Measurements from ENCODE around the gene FAM117B.
"Not testable (repeated sequence)": the region's sequence is repeated elsewhere in the genome, so short reads cannot be mapped to it uniquely, and the experiment has no call there.

Gene FAM117B

GRCh38 chr2:202782940-202783558, 148.3 kb downstream of the FAM117B start:
- Histone ChIP-seq H3K36me3 (peaks cover 5% of the 10 kb centered on the region), H3K9me3 (ENCODE audit: severe bottlenecking) (no peaks in the 10 kb centered on the region)

DNA sequence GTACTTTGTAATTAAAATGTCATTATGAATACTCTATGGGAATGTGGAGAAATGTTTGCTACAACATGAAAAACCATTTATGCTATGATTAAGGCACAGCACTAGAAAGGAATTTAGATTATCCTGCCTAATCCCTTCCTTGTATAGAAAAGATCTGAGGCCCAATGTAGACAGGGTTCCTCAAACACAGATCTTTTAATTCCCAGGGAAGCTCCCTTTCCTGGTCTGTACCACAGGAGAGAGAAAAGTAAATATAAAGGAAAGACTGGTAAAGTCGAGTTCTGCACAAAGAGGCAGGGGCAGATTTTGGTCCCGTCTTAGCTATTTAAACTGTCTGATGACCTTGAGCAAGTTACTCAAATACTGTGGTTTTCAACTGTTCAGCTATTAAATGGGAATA, 152.1 kb downstream of the FAM117B start:
- TF ChIP-seq, protein P1, sequence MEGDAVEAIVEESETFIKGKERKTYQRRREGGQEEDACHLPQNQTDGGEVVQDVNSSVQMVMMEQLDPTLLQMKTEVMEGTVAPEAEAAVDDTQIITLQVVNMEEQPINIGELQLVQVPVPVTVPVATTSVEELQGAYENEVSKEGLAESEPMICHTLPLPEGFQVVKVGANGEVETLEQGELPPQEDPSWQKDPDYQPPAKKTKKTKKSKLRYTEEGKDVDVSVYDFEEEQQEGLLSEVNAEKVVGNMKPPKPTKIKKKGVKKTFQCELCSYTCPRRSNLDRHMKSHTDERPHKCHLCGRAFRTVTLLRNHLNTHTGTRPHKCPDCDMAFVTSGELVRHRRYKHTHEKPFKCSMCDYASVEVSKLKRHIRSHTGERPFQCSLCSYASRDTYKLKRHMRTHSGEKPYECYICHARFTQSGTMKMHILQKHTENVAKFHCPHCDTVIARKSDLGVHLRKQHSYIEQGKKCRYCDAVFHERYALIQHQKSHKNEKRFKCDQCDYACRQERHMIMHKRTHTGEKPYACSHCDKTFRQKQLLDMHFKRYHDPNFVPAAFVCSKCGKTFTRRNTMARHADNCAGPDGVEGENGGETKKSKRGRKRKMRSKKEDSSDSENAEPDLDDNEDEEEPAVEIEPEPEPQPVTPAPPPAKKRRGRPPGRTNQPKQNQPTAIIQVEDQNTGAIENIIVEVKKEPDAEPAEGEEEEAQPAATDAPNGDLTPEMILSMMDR (IDR thresholded peaks at IDR 0.05; ENCODE audit: low read depth, low read length) = no peak
- Histone ChIP-seq H3K4me3 (ENCODE audit: low read depth, low read length) (no peak overlapping the region), H3K9me3 (ENCODE audit: severe bottlenecking) (no peaks in the 10 kb centered on the region), H3K27me3 (ENCODE audit: insufficient read depth, low read depth, severe bottlenecking) (no peaks in the 10 kb centered on the region), H3K27ac (no peak overlapping the region), H3K36me3 (peaks cover 2% of the 10 kb centered on the region)
- no peak for DNase-seq

More at GRCh38 chr2:202782940-202783558, 148.3 kb downstream of the FAM117B start:
- Histone ChIP-seq H3K27ac (no peak overlapping the region), H3K27me3 (ENCODE audit: insufficient read depth, low read depth, severe bottlenecking) (no peaks in the 10 kb centered on the region), H3K4me3 (ENCODE audit: low read depth, low read length) (no peak overlapping the region)
- DNase-seq = no peak
- TF ChIP-seq, protein P1 (IDR thresholded peaks at IDR 0.05; ENCODE audit: low read depth, low read length) = no peak

GRCh38 chr2:202790676-202791075, 155.9 kb downstream of the FAM117B start:
- H3K27me3 ChIP-seq (ENCODE audit: insufficient read depth, low read depth, severe bottlenecking) = no peaks in the 10 kb centered on the region
- peaks cover 2% of the 10 kb centered on the region; the same call in 1 of the 2 replicates for H3K36me3 ChIP-seq
- H3K9me3 ChIP-seq (ENCODE audit: severe bottlenecking) = no peaks in the 10 kb centered on the region
- TF ChIP-seq, protein P1 (IDR thresholded peaks at IDR 0.05; ENCODE audit: low read depth, low read length) = no peak
- no peak overlapping the region for H3K4me3 ChIP-seq (ENCODE audit: low read depth, low read length)
- DNase-seq = no peak
- no peak overlapping the region for H3K27ac ChIP-seq

GRCh38 chr2:202797944-202798343, 163.2 kb downstream of the FAM117B start:
- H3K36me3 ChIP-seq = no peaks in the 10 kb centered on the region
- H3K27me3 ChIP-seq (ENCODE audit: insufficient read depth, low read depth, severe bottlenecking) = no peaks in the 10 kb centered on the region
- TF ChIP-seq, protein P1 (IDR thresholded peaks at IDR 0.05; ENCODE audit: low read depth, low read length) = no peak
- DNase-seq = no peak
- H3K27ac ChIP-seq = no peak overlapping the region
- H3K9me3 ChIP-seq (ENCODE audit: severe bottlenecking) = no peaks in the 10 kb centered on the region
- H3K4me3 ChIP-seq (ENCODE audit: low read depth, low read length) = no peak overlapping the region

DNA sequence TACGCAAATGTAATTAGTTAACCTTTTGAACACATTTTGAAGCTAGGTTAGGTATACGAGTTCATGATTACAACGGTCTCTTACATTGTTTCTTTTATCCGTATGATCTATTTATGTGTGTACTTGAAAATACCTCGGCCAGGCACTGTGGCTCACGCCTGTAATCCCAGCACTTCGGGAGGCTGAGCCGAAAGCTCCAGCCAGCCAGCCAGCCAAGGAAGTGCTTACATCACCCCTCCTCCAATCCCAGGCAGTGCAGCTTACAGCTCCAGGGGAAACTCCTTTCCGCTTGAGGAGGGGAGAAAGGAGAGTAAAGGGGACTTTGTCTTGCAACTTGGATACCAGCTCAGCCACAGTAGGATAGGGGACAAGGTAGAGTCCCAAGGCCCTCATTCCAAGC, 171.1 kb downstream of the FAM117B start:
- H3K27me3 ChIP-seq (ENCODE audit: insufficient read depth, low read depth, severe bottlenecking); H3K9me3 ChIP-seq (ENCODE audit: severe bottlenecking); H3K4me3 ChIP-seq (ENCODE audit: low read depth, low read length); H3K27ac ChIP-seq; H3K36me3 ChIP-seq: not testable (repeated sequence)
- peak; percentile 15 for DNase-seq

DNA sequence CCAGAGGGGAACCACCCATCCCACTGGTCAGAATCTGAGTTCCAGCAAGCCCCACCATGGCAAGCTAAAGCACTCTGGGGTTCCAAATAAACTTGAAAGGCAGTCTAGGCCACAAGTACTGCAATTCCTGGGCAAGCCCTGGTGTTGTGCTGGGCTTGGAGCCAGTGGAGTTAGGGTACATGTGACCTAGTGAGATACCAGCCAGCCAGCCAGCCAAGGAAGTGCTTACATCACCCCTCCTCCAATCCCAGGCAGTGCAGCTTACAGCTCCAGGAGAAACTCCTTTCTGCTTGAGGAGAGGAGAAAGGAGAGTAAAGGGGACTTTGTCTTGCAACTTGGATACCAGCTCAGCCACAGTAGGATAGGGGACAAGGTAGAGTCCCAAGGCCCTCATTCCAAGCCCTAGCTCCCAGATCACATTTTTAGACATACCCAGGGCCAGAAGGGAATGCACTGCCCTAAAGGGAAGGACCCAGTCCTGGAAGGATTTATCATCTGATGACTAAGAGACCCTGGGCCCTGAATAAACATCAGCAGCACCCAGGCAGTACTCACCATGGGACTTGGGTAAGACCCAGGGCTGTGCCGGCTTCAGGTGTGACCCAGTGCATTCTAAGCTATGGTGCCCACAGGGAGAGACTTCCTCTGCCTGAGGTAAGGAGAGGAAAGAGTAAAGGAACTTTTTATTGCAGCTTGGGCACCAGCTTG, 172.8 kb downstream of the FAM117B start:
- not testable (repeated sequence) for H3K4me3 ChIP-seq (ENCODE audit: low read depth, low read length); H3K27ac ChIP-seq; H3K27me3 ChIP-seq (ENCODE audit: insufficient read depth, low read depth, severe bottlenecking); H3K36me3 ChIP-seq; DNase-seq; H3K9me3 ChIP-seq (ENCODE audit: severe bottlenecking)
